Measurements from ENCODE around the gene CREBL2. TPM values are rescaled to one million over a fixed set of nuclear protein-coding genes. Genes with fewer than 3 reads are reported as not detected.

CREBL2 gene
- total and polyA plus RNA-seq, 10 of the 15 experiments (the other 5 are each of a cell fraction or from before 2014, with no cell fraction given), result 4.6 to 19.1 (median 13.5) TPM

DNA sequence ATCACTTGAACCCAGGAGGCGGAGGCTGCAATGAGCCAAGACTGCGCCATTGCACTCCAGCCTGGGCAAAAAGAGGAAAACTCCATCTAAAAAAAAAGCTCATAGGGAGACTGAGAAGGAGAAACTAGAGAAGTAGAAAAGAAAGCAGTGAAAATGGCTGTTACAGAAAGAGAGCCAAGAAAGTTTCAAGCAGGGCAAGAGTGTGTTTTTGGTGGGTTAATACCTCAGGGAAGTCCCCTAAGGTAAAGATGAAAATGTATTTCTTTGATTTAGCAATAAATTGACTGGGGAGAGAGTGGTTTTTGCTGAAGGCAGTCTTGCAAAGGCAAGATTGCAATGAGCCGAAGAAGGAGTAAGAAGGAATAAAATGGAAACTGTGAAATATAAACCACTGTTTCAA is 39.0 kb upstream of the CREBL2 start:
- in situ Hi-C loops (cut with MboI), result no loop called here
- peak overlapping the region; percentile 71 for H2AFZ ChIP-seq (ENCODE audit: control insufficient read depth, low read depth, low read length)
- H3K4me2 ChIP-seq (ENCODE audit: control insufficient read depth, insufficient read depth), result peak overlapping the region; percentile 62; the same call in 1 of the 2 replicates
- peak; percentile 21; the same call in 1 of the 2 replicates for TF ChIP-seq RUNX3 (IDR thresholded peaks at IDR 0.05; ENCODE audit: low read length)
- no peak for TF ChIP-seq TCF7 (IDR thresholded peaks at IDR 0.05; ENCODE audit: borderline replicate concordance)
- no peaks in the 10 kb centered on the region for H3K27me3 ChIP-seq (replicated peaks in 1 of 2; ENCODE audit: control insufficient read depth in 2 of 2, insufficient read depth in 2 of 2, low read length in 1 of 2)
- H3K79me2 ChIP-seq (ENCODE audit: control insufficient read depth, insufficient read depth, low read length), result no peaks in the 10 kb centered on the region
- H3K36me3 ChIP-seq (ENCODE audit: control insufficient read depth in 2 of 2, insufficient read depth in 2 of 2, low read length in 1 of 2), result no peaks in the 10 kb centered on the region
- FAIRE-seq, result no peak
- ChIA-PET CTCF (interaction anchor here (0.6 to 2.6 kb wide), 9 partner anchors 9 to 932 kb away, joined by 3 to 20 read pairs (median 5); partner anchors contain the start of gene DUSP16), RAD21 (ENCODE audit: unreplicated experiment) (interaction anchor here (0.6 to 1.6 kb wide), 3 partner anchors 9 to 71 kb away, joined by 4 to 5 read pairs (median 5); partner anchors contain the start of gene DUSP16), SMC1A (ENCODE audit: uncharacterized antibody, unreplicated experiment) (interaction anchor here (0.6 to 4.0 kb wide), 11 partner anchors 9 to 234 kb away, joined by 3 to 17 read pairs (median 3); partner anchors contain the start of gene DUSP16), POLR2A (interaction anchor here (0.6 to 2.1 kb wide), 5 partner anchors 10 to 139 kb away, joined by 3 to 9 read pairs (median 4); no protein-coding TSS in a partner anchor)
- intact Hi-C loops (cut with micrococcal nuclease; ENCODE audit: unreplicated experiment), result no loop called here
- BruUV-seq (replicated peaks), result no TSS peak
- peak overlapping the region; percentile 32; the same call in 1 of the 2 replicates for H3K4me3 ChIP-seq
- no peaks in the 10 kb centered on the region for H4K20me1 ChIP-seq (ENCODE audit: control insufficient read depth, insufficient read depth)
- H3K4me1 ChIP-seq (ENCODE audit: control insufficient read depth, insufficient read depth, low read length), result no peaks in the 10 kb centered on the region; the same call in none of the 2 replicates
- H3K9me3 ChIP-seq (replicated peaks; ENCODE audit: control insufficient read depth, insufficient read depth, low read length), result no peaks in the 10 kb centered on the region
- ATAC-seq, result peak; percentile 61
- DNase-seq (ENCODE audit: low read depth, low spot score), result no peak
- 67% methylated on average over 3 of the region's 3 CpGs for WGBS (ENCODE audit: insufficient coverage, insufficient replicate concordance, low lambda C conversion rate, missing lambda C conversion rate)
- H3K27ac ChIP-seq (ENCODE audit: control insufficient read depth, insufficient read depth), result peak overlapping the region; percentile 81
- peak overlapping the region; percentile 35; the same call in 1 of the 2 replicates for H3K9ac ChIP-seq (ENCODE audit: control insufficient read depth, insufficient read depth, low read length)

- Histone ChIP-seq H3K79me2 (ENCODE audit: control insufficient read depth, insufficient read depth, low read length) (no peaks in the 10 kb centered on the region), H3K27ac (ENCODE audit: control insufficient read depth, insufficient read depth) (no peak overlapping the region), H2AFZ (ENCODE audit: control insufficient read depth, low read depth, low read length) (no peak overlapping the region), H3K36me3 (ENCODE audit: control insufficient read depth in 2 of 2, insufficient read depth in 2 of 2, low read length in 1 of 2) (no peaks in the 10 kb centered on the region), H3K4me3 (no peak overlapping the region), H4K20me1 (ENCODE audit: control insufficient read depth, insufficient read depth) (no peaks in the 10 kb centered on the region), H3K27me3 (replicated peaks in 1 of 2; ENCODE audit: control insufficient read depth in 2 of 2, insufficient read depth in 2 of 2, low read length in 1 of 2) (no peaks in the 10 kb centered on the region), H3K9me3 (replicated peaks; ENCODE audit: control insufficient read depth, insufficient read depth, low read length) (no peaks in the 10 kb centered on the region; the same call in 2 of the 3 replicates), H3K4me2 (ENCODE audit: control insufficient read depth, insufficient read depth) (no peak overlapping the region), H3K4me1 (ENCODE audit: control insufficient read depth, insufficient read depth, low read length) (peaks cover 17% of the 10 kb centered on the region), H3K9ac (ENCODE audit: control insufficient read depth, insufficient read depth, low read length) (no peak overlapping the region)
- no peak for FAIRE-seq
- TF ChIP-seq SREBF2 (IDR thresholded peaks at IDR 0.05; ENCODE audit: low read length) (no peak), MTA2 (IDR thresholded peaks at IDR 0.05; ENCODE audit: low read depth) (no peak), SKIL (IDR thresholded peaks at IDR 0.05; ENCODE audit: low read depth, poor library complexity, severe bottlenecking) (no peak), ZNF687 (IDR thresholded peaks at IDR 0.05) (no peak), MEF2B (IDR thresholded peaks at IDR 0.05; ENCODE audit: partially characterized antibody, poor library complexity, severe bottlenecking) (no peak), BHLHE40 (IDR thresholded peaks at IDR 0.05; ENCODE audit: borderline replicate concordance in 1 of 2, low read depth in 2 of 2, low read length in 1 of 2) (no peak), SMAD5 (IDR thresholded peaks at IDR 0.05; ENCODE audit: low read depth) (no peak)
- no peak for DNase-seq (ENCODE audit: low read depth, low spot score)
- BruUV-seq (replicated peaks), result no TSS peak
- intact Hi-C loops (cut with micrococcal nuclease; ENCODE audit: unreplicated experiment) (no loop called here), in situ Hi-C loops (cut with MboI) (loop anchor here (25.0 kb wide), 1 partner anchor 1015 kb away; no protein-coding TSS in a partner anchor)
- RAD21 ChIA-PET (ENCODE audit: unreplicated experiment), result interaction anchor here (0.6 to 1.6 kb wide), 4 partner anchors 27 to 90 kb away, joined by 3 to 5 read pairs (median 3); no protein-coding TSS in a partner anchor
- CTCF ChIA-PET, result interaction anchor here (0.6 to 4.0 kb wide), 4 partner anchors 14 to 210 kb away, joined by 3 to 27 read pairs (median 4); partner anchors contain the start of gene DUSP16
- SMC1A ChIA-PET (ENCODE audit: uncharacterized antibody, unreplicated experiment), result interaction anchor here (0.7 to 3.4 kb wide), 14 partner anchors 9 to 73 kb away, joined by 3 to 19 read pairs (median 4); no protein-coding TSS in a partner anchor
- WGBS (ENCODE audit: insufficient coverage, insufficient replicate concordance, low lambda C conversion rate, missing lambda C conversion rate), result 85% methylated on average over 3 of the region's 3 CpGs
- POLR2A ChIA-PET, result interaction anchor here (0.7 to 1.4 kb wide), 2 partner anchors 8 to 30 kb away, joined by 3 to 5 read pairs; no protein-coding TSS in a partner anchor
- ATAC-seq, result no peak
Observed at GRCh38 chr12:12577786-12578185, 33.9 kb upstream of the CREBL2 start.

Measured in GM12878 (cell line).